GM21526 (cell line): Measurements from ENCODE around the gene ZNF726.
"Not testable (repeated sequence)": the region's sequence is repeated elsewhere in the genome, so short reads cannot be mapped to it uniquely, and the experiment has no call there.

ENCODE experiments used
- ATAC-seq: cut with Tn5 transposase; IDR thresholded peaks from one replicate; pipeline ENCODE4 v1.9.1; 2021; ENCODE audit warnings: moderate library complexity; ENCODE audit not compliant: unreplicated experiment, low FRiP score

Gene ZNF726

DNA sequence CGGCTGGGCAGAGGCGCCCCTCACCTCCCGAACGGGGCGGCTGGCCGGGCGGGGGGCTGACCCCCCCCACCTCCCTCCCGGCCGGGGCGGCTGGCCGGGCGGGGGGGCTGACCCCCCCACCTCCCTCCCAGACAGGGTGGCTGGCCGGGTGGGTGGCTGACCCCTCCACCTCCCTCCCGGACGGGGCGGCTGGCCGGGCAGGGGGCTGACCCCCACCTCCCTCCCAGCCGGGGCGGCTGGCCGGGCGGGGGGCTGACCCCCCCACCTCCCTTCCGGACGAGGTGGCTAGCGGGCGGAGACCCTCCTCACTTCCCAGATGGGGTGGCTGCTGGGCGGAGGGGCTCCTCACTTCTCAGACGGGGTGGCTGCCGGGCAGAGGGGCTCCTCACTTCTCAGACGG is 22.3 kb downstream of the ZNF726 start:
- not testable (repeated sequence) for ATAC-seq

DNA sequence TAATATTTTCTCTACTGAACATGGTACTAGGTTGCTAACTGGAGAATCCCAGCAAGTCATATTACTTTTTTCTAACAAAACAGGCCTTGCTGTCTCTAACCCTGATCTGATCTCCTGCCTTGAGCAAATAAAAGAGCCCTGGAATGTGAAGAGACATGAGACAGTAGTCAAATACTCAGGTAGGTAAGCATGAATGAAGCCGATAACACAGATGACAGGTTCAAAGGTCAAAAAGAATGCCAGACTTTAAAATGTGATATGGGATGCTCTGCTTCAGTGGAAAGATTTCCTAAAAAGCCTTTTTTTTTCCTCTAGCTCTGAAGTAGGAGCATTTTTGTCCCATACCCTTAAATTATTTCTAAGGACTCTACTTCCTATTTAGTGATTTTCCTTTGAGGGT is 28.7 kb downstream of the ZNF726 start:
- ATAC-seq, result no peak

DNA sequence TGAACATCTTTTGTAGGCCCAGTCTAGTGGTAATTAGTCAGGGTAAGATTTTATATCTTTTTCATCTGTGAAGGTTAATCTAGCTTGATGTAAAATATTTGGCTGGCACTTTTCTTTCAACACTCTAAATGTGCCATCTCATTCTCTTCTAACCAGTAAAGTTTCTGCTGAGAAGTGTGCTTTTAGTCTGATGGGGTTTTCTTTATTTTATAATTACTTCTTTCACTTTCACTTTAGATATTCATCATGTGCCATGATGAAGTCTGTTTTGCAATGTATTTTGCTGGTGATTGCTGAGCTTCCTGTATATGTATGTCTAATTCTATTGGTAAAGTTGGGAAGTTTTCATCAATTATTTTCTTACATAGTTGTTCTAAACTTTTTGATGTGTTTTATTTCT is 31.9 kb downstream of the ZNF726 start:
- ATAC-seq, result no peak

DNA sequence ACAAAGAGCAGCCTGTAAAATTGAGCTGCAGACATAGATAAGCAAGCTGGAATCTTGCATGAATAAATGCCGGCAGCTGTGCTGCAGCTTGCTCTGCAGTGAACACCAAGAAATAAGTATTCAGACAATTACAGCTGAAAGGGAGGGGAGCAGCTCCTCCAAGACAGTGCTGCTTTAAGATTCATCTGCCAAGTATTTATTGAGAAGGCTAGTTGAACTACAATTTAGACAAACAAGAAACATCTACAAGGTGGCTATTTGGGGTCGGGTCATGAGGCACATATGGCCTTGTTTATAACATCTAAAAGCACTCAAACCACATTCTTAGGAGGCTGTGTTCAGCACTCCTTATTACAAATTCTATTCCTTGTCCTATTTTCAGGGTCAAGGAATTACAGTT is 34.9 kb downstream of the ZNF726 start:
- no peak for ATAC-seq

DNA sequence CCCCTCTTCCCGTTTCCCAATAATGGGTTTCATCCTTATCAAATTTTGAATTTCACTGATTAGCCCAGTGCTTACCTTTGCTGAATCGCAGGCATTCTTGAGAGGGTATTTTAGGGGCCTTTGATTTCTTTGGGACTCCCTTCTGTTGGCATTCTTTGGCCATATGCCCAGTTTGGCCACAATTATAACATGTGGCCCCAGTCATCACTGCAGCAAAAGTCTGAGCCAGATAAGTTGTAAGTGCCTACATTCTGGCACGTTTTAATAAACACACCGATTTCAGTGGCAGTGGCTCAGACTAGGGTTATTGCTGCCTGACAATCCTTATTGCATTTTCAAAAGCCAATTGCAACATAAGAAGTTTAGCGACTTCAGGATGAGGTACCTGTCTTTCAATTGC is 41.4 kb downstream of the ZNF726 start:
- ATAC-seq, result no peak

DNA sequence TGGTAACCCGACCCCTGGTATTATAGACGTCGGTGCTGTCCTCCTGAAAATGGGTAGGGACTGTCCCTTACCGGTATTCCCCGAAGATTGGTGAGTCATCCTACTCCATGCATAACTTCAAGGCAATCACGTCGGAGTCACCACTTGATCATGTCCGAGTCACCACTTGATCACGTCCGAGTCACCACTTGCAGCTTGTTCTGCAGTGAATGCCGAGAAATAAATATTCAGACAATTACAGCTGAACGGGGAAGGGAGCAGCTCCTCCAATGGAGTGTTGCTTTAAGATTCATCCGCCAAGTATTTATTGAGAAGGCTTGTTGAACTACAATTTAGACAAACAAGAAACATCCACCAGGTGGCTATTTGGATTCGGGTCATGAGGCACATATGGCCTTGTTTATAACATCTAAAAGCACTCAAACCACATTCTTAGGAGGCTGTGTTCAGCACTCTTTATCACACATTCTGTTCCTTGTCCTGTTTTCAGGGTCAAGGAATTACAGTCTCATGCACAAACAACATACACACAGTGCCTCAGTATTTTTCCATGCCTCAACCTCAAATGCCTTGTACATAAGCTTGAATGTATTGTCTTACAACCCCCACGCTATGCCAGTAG is 43.1 kb downstream of the ZNF726 start:
- no peak for ATAC-seq

DNA sequence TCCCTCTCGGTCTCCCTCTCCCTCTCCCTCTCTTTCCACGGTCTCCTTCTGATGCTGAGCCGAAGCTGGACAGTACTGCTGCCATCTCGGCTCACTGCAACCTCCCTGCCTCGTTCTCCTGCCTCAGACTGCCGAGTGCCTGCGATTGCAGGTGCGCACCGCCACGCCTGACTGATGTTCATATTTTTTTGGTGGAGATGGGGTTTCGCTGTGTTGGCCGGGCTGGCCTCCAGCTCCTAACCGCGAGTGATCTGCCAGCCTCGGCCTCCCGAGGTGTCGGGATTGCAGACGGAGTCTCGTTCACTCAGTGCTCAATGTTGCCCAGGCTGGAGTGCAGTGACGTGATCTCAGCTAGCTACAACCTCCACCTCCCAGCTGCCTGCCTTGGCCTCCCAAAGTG is 48.7 kb downstream of the ZNF726 start:
- ATAC-seq, result not testable (repeated sequence)

DNA sequence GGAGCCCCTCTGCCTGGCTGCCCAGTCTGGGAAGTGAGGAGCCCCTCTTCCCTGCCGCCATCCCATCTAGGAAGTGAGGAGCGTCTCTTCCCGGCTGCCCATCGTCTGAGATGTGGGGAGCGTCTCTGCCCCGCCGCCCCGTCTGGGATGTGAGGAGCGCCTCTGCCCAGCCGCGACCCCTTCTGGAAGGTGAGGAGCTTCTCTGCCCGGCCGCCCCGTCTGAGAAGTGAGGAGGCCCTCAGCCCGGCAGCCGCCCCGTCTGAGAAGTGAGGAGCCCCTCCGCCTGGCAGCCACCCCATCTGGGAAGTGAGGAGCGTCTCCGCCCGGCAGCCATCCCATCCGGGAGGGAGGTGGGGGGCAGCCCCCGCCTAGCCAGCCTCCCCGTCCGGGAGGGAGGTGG is 49.2 kb downstream of the ZNF726 start:
- not testable (repeated sequence) for ATAC-seq

DNA sequence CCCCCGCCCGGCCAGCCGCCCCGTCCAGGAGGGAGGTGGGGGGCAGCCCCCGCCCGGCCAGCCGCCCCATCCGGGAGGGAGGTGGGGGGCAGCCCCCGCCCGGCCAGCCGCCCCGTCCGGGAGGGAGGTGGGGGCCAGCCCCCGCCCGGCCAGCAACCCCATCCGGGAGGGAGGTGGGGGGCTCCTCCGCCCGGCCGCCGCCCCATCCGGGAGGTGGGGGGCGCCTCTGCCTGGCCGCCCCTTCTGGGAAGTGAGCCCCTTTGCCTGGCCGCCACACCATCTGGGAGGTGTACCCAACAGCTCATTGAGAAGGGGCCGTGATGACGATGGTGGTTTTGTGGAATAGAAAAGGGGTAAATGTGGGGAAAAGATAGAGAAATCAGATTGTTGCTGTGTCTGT is 49.6 kb downstream of the ZNF726 start:
- not testable (repeated sequence) for ATAC-seq

DNA sequence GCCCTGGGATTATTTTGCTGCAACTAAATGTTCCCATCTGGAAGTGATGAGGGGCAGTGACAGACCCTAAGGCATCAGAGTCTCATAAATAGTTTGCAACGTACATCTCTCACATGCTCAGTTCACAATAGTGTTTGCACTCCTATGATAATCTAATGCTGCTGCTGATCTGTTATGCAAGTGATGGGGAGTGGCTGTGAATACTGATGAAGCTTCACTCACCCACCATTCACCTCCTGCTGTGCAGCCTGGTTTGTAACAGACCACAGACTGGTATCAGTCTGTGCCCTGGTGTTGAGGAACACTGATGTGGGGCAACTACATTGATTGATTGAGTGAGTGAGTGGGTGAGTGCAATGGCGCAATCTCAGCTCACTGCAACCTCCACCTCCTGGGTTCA is 54.9 kb downstream of the ZNF726 start:
- no peak for ATAC-seq

DNA sequence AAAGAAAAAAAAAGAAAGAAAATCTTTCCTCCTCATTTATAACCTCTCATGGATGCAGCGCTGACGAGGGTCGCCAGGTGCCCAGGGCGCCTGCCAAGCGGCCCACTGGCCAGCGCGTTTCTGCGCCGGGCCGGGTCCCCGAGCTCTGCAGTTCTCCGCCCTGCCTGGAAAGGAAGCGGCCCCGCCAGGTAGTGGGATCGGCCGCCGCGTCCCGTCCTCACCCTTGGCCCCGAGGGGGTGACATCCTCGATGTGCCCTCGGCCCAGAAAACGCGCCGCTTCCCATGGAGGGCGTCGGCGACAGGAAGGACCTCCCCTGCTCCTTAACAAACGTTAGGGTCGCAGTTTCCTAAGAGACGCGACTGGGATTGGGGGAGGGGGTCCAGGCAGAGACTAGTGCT is 56.9 kb downstream of the ZNF726 start:
- no peak for ATAC-seq

DNA sequence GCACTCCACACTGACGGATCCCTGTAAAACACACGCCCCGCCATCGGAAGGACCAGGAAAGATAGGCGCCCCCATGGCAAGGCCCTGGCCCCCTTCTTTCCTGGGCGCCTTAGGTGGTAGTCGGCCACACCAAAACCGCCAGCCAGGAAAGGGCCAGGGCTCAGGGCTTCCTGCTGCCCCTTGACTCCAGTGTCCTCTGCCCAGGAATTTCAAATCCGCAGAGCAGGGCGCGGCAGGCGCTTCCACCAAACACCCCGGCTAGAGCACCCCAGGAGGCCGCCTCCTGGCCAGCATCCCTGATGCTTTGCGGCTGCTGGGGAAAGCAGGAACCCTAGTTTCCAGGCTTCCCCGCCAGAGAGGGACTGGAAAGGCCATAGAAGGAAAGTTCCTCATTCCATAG is 57.5 kb downstream of the ZNF726 start:
- no peak for ATAC-seq

DNA sequence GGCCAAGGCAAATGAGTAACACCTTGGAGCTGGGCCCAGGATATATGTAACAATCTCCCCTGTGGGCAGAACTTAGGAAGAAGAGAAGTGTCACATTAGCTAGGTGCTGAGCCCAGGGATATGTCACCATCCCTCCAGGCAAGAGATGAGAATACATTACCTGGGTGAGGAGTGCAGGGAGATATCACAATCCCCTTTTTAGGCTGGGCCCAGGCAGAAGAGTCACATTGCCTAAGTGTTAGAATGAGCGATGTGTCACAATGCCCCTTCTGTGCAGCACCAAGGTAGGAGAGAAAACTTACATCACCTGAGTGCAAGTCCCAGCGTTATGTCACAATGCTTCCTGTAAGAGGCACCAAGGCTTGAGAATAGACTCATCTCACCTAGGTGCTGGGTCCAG is 60.3 kb downstream of the ZNF726 start:
- no peak for ATAC-seq

DNA sequence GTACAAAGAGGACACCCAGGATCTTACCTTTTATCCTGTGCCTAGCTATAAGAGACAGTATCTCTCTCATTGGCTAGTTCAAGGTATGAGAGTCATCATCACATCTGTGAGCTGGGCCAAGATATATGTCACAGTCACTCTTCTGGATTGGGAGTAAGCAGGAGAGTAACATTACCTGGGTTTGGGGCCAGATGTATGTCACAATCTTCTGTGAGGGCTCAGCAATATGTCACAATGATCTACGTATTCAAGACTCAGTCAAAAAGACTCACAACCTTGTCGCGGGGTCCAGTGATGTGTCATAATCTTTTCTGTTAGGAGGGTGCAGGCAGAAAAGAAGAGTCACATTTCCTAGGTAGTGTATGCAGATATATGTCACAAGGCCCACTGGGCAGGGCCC is 61.9 kb downstream of the ZNF726 start:
- not testable (repeated sequence) for ATAC-seq

DNA sequence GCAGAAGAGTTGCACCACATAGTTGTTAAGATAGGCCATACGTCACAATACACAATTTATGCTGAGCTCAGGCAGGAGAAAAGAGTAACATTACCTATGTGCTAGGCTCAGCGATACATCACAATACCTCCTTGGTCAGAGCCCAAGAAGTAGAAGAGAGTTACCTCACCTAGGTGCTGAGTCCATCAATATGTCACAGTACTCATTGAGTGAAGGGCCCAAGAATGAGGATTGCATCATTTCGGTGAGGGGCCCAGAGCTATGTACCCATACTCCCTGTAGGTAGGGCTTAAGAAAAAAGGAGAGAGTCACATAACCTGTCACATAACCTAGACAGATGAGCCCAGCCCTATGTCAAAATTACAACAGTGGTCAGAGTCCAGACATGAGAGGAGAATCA is 62.6 kb downstream of the ZNF726 start:
- ATAC-seq, result not testable (repeated sequence)

DNA sequence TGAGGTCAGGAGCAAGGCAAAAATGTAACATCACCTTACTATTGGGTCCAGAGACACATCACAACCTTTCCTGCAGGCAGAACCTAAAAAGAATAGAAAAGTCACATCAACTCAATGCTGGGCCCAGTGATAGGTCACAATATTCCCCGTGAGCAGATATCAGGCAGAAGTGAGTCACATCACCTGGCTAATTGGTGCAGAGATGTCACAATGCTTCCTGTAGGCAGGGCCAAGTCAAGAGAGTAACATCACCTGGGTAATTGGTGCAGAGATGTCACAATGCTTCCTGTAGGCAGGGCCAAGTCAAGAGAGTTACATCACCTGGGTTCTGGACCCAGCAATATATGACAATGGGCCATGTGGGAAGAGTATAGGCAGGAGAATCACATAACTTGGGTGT is 63.4 kb downstream of the ZNF726 start:
- ATAC-seq, result no peak

DNA sequence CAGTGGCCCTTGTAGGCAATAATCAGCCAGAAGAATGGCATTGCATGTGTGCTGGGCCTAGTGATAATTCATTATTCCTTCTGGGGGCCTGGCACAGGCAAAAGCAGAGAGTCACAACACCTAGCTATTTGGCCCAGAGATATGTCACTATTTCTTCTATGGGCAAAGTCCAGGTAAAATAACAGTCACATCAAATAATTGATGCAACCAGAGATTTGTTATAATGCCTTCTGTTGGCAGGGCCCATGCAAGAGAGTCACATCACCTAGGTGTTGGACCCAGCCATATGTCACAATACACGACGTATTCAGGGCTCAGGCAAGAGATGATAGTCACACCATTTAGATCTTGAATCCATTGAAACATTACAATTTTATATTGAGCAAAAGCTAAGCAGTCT is 66.1 kb downstream of the ZNF726 start:
- ATAC-seq, result no peak

DNA sequence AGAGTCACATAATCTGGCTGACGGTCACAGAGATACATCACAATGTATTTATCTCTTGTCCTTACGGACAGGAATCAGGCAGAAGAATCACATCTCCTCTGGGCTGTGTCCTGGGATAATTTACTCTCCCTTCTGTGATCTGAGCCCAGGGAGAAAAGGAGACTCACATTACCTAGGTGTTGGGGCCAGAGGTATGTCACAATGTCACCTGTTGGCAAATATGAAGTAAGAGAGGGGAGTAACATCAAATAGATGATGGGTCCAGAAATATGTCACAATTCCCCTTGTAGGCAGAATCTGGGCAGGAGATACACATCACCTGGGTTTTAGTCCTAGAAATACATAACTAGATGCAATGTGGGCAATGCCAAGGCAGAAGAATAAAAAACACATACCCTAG is 67.2 kb downstream of the ZNF726 start:
- no peak for ATAC-seq

DNA sequence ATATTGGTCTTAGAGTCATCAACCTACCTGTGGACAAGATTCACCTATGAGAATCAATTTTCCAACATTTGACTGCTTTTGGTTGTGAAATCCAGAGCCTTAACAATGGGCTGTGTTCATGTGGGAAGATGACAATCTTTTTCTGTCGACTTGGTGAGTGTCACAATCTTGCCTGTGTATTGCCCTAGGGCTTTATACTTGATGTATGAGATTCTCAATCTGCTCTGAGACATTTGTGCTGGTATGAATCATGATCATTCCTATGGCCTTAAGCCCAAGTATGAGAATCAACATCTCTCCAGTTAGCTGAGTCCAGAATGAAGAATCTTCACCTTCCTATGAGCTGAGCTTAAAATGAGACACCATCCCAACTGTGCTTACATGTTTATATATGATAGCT is 68.7 kb downstream of the ZNF726 start:
- no peak for ATAC-seq
